Glutamatergic neuron (in vitro differentiated cells): ENCODE data around the gene CPXM1. TPM values are rescaled to one million over a fixed set of nuclear protein-coding genes. Genes with fewer than 3 reads are reported as not detected.

Source experiments
- DNase-seq: peaks from one replicate; pipeline ENCODE4 v3.0.0; 2022
- H3K27ac Mint-ChIP-seq: one replicate; pipeline ENCODE4 v1.8.0; 2020; ENCODE audit warnings: mild to moderate bottlenecking, mixed read lengths, inconsistent platforms; ENCODE audit not compliant: unreplicated experiment
- H3K27me3 Mint-ChIP-seq: one replicate; pipeline ENCODE4 v1.8.0; 2020; ENCODE audit warnings: mild to moderate bottlenecking, moderate library complexity, mixed read lengths, inconsistent platforms; ENCODE audit not compliant: unreplicated experiment
- H3K36me3 Mint-ChIP-seq: one replicate; pipeline ENCODE4 v1.8.0; 2020; ENCODE audit warnings: mild to moderate bottlenecking, mixed read lengths, inconsistent platforms; ENCODE audit not compliant: unreplicated experiment
- H3K4me1 Mint-ChIP-seq: one replicate; pipeline ENCODE4 v1.8.0; 2020; ENCODE audit warnings: mild to moderate bottlenecking, low read depth, mixed read lengths, inconsistent platforms; ENCODE audit not compliant: unreplicated experiment
- H3K4me3 Mint-ChIP-seq: one replicate; pipeline ENCODE4 v1.8.0; 2020; ENCODE audit warnings: mild to moderate bottlenecking, mixed read lengths, inconsistent platforms; ENCODE audit not compliant: unreplicated experiment
- H3K9me3 Mint-ChIP-seq: one replicate; pipeline ENCODE4 v1.8.0; 2020; ENCODE audit warnings: mild to moderate bottlenecking, moderate library complexity, mixed read lengths, inconsistent platforms; ENCODE audit not compliant: unreplicated experiment
- CTCF ChIP-seq: fragments of 200-600 bp; sonication (generic); IDR thresholded peaks from one replicate; pipeline ENCODE4 v1.5.0; 2021; ENCODE audit not compliant: partially characterized antibody, unreplicated experiment
- total RNA-seq: library from RNA; stranded (reverse); fragmentation: NEBNext Ultra II Directional; extraction: Animal tissue kit (Norgen Biotek cat#: 25700); gene quantifications from one replicate; pipeline ENCODE4 v1.2.1, GENCODE V29; 2021; ENCODE audit not compliant: unreplicated experiment

CPXM1 gene
- total RNA-seq, 1 donor from 2014 or later: 28.1 TPM

GRCh38 chr20:2757001-2757400, 43.4 kb downstream of the CPXM1 start:
- peaks cover 10% of the 10 kb centered on the region for H3K9me3 Mint-ChIP-seq
- no peaks in the 10 kb centered on the region for H3K36me3 Mint-ChIP-seq
- peaks cover 19% of the 10 kb centered on the region for H3K27me3 Mint-ChIP-seq
- H3K4me3 Mint-ChIP-seq: no peak overlapping the region
- DNase-seq: no peak
- TF ChIP-seq CTCF: no peak
- no peak overlapping the region for H3K27ac Mint-ChIP-seq
- H3K4me1 Mint-ChIP-seq: no peaks in the 10 kb centered on the region

GRCh38 chr20:2756056-2756611, 44.3 kb downstream of the CPXM1 start:
- peak; percentile 75 for DNase-seq
- Mint-ChIP-seq H3K36me3 (no peaks in the 10 kb centered on the region), H3K4me1 (no peaks in the 10 kb centered on the region), H3K4me3 (no peak overlapping the region), H3K27ac (no peak overlapping the region), H3K27me3 (peaks cover 17% of the 10 kb centered on the region), H3K9me3 (peaks cover 10% of the 10 kb centered on the region)
- TF ChIP-seq CTCF: peak; percentile 59

- peaks cover 8% of the 10 kb centered on the region for H3K9me3 Mint-ChIP-seq
- peaks cover 20% of the 10 kb centered on the region for H3K27me3 Mint-ChIP-seq
- H3K36me3 Mint-ChIP-seq: no peaks in the 10 kb centered on the region
- no peak overlapping the region for H3K4me3 Mint-ChIP-seq
- no peak overlapping the region for H3K27ac Mint-ChIP-seq
- no peak for DNase-seq
- TF ChIP-seq CTCF: no peak
- no peaks in the 10 kb centered on the region for H3K4me1 Mint-ChIP-seq
These were observed 44.9 kb downstream of the CPXM1 start for GRCh38 chr20:2755451-2756055.

GRCh38 chr20:2754424-2754823, 46.0 kb downstream of the CPXM1 start:
- TF ChIP-seq CTCF: no peak
- H3K27ac Mint-ChIP-seq: no peak overlapping the region
- peaks cover 8% of the 10 kb centered on the region for H3K9me3 Mint-ChIP-seq
- H3K4me3 Mint-ChIP-seq: no peak overlapping the region
- DNase-seq: no peak
- H3K36me3 Mint-ChIP-seq: no peaks in the 10 kb centered on the region
- H3K27me3 Mint-ChIP-seq: peaks cover 27% of the 10 kb centered on the region
- H3K4me1 Mint-ChIP-seq: no peaks in the 10 kb centered on the region

- Mint-ChIP-seq H3K9me3 (peaks cover 8% of the 10 kb centered on the region), H3K27me3 (peaks cover 27% of the 10 kb centered on the region), H3K27ac (no peak overlapping the region), H3K36me3 (no peaks in the 10 kb centered on the region), H3K4me3 (no peak overlapping the region), H3K4me1 (no peaks in the 10 kb centered on the region)
- no peak for TF ChIP-seq CTCF
- no peak for DNase-seq
These were observed 46.9 kb downstream of the CPXM1 start for GRCh38 chr20:2753461-2754040.
